CD4-positive, alpha-beta T cell treated with Interleukin-21 for 1 hour (primary cell): Measurements from ENCODE around the gene SLC22A3.
"Not testable (repeated sequence)": the region's sequence is repeated elsewhere in the genome, so short reads cannot be mapped to it uniquely, and the experiment has no call there.

Experiments used
- DNase-seq: peaks from one replicate; pipeline ENCODE4 v3.0.0-alpha.2; 2020

The SLC22A3 gene

GRCh38 chr6:160419488-160419887 lies 71.3 kb downstream of the SLC22A3 start:
- DNase-seq = no peak

- DNase-seq = no peak
Observed at GRCh38 chr6:160420253-160420968, 72.2 kb downstream of the SLC22A3 start.

DNA sequence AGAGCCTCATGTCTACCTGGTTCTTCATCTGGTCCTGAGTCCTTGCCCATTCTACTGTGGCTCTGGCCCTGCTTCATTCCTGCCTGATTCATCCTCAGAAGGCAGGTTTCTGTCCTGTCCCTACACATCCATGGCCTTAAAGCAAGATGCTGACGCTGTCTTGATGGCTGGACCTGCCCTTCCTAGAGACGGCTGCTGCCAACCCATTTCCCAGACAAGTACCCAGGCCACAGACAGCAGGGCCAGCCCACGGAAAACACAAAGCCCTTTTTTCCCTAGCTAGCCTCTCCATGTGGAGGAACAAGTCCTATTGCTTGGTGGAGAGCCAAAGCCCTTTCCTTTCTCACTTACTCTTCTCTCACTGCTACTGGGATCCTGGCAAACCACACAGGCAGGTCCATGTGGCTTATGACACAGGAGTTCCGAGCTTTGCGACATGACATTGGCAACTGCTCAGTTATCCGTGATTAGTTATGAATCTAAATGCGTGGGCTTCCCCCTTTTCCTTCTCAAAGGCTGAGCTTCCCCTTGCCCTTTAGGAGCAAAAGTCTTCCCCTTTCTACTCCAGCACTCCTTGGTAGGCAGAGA lies 72.9 kb downstream of the SLC22A3 start:
- DNase-seq = no peak

GRCh38 chr6:160421854-160422253 lies 73.7 kb downstream of the SLC22A3 start:
- no peak for DNase-seq

DNA sequence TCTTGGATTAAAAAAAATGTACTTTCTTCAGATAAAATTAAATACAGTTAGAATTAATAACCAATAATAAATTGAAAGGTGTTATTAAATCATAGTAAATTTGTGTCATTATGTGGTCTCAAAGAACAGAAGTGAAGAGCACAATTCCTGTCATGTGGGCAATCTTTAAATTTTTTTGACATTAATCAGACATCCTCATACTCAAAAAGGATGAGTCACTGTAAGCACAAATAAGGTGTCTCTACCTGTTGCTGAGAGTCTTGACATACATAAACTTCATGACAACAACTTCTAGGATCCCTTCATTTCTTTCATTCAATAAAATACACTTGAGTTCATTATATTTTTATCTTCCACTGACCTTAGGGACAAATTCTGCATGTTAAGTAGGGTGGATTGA lies 76.1 kb downstream of the SLC22A3 start:
- DNase-seq = no peak

GRCh38 chr6:160426136-160426535 lies 78.0 kb downstream of the SLC22A3 start:
- DNase-seq = no peak

DNA sequence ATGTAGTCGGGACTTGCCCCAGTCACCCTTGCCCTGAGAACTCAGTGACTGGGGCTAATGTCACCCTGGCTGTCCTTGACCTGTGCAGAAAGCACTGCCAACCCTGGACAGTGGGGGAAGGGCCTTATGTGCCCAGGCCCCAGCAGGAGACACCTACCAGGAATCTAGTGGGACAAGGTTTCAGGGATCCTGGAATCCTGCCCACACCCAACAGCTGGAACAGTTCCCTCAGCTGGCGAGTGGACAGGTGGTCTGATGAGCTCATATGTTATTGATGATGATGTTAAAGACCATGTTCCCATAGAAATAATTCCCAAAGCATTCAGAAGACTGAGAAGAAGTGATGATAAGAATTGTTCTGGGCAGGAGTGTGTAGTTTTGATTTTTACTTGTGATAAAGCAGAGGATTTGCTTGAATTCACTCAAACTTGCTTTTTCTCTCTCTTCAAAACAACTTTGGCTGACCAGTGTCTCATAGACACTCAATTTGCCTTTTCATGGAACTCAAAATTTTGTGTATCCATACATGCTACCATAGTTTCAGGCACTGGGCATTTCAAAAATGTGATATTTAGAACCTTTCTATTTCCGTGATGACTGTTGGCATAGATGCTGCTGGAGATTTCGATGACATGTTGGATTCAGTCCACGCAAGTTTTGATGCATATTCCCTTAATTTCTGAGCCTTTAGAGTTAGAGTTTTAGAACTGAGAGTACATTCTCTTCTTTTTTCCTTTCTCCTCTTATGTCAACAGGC lies 79.3 kb downstream of the SLC22A3 start:
- DNase-seq = no peak

GRCh38 chr6:160428069-160428430 lies 79.9 kb downstream of the SLC22A3 start:
- DNase-seq = no peak

- no peak for DNase-seq
Observed at GRCh38 chr6:160428818-160429619, 80.8 kb downstream of the SLC22A3 start.

GRCh38 chr6:160429620-160429895 lies 81.4 kb downstream of the SLC22A3 start:
- no peak for DNase-seq

DNA sequence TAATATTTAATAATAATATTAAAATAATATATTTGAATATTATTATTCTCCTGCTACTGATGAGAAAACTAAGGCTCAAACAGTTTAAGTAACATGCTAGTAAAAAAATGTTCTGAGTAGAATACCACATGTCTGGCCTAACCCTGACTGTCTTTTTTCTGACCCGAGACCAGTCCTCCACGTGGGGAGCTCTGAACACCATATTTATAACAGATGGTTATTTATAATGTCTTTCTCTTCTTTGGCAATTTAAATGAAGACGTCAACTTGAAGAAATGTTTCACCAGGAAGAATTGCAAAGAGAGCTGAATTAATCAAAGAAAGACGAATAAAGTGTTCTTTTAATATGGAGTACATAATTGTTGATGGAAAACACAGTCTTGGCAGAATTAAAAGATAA lies 82.0 kb downstream of the SLC22A3 start:
- DNase-seq = no peak

- no peak for DNase-seq
Observed at GRCh38 chr6:160430751-160431150, 82.6 kb downstream of the SLC22A3 start.

GRCh38 chr6:160431226-160431625 lies 83.0 kb downstream of the SLC22A3 start:
- no peak for DNase-seq

DNA sequence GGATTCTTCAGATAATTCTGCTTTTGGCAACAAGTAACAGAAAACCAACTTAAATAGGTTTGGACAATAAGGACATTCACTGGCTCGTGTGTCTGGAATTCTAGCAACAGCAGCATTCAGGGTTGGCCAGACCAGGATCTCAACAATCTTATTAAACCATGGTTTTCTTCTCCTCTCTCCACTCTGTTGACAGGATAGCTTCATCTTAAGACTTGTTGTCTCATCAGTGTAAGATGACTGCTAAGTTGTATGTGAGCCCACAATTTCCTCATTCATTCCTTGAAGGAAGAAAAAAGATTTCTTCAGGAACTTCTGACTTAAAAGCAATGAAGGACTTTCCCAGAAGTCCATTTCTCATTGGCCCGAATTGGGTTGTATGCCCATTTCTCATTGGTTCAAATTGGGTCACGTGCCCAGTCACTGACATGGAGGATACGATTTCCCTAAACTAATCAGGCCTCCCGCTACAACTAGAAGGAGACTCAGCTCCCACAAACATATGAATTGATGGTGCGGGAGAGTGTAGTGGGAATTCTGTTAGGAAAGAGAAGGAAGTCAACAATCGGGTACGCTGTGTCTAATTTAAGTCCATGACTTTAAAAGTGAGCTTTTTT lies 83.7 kb downstream of the SLC22A3 start:
- DNase-seq = no peak

DNA sequence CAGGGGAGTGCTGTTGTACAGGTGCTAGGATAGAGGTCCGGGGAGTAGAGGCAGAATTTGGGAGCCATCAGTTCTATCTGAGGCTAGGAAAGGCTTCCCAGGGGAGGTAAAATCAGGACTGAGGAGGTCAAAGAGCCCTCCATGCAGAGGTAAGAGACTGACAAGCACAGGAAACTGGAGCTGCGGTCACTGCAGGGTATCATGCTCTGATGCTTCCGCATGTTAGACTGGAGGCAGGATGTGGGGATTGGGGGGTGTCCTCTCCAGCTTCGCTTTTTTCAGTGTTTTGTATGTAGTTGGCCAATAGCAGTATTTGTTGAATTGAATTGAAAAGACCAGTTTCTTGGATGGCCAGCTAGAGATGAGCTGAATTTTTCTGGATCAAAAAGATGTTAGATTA lies 87.8 kb downstream of the SLC22A3 start:
- DNase-seq = no peak

DNA sequence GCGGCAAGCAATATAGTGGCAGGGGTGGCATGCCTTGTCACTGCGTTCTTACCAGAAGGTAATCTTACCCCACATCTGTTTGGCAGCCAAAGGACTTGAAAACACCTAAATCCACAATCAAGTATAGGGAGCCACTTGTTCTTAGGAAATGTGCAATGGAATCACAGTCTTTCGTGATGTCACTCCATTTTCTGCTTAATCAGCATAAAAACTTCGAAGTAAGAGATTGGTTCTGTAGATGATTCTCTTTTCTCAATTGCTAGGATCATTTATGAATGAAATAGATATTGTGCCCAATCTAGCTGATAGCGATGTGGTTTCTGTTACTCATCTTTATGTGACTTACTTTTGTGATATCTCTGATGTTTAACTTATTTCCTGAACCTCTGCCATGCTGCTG lies 89.0 kb downstream of the SLC22A3 start:
- DNase-seq = no peak

- no peak for DNase-seq
Observed at GRCh38 chr6:160437775-160438174, 89.6 kb downstream of the SLC22A3 start.

- no peak for DNase-seq
Observed at GRCh38 chr6:160438481-160438880, 90.3 kb downstream of the SLC22A3 start.

- no peak for DNase-seq
Observed at GRCh38 chr6:160439751-160440150, 91.6 kb downstream of the SLC22A3 start.

DNA sequence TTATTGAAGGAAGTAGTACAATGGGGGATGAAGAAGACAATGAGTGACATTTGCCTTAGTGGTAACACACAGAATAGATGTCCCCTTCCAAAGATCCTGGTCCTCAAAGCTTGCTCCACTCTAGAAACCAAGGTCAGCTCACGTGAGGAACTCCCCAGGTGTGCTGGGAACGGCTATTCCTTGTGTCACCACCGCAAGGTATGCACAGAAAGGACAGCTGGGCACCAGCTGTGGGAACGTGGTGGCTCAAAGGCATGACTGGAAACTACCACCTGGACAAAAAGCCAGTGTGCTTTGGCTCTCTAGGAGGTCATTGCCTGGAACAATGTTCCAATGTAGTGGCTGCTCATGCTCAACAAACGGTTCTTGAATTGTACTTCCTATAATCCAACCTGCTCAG lies 94.0 kb downstream of the SLC22A3 start:
- no peak for DNase-seq

DNA sequence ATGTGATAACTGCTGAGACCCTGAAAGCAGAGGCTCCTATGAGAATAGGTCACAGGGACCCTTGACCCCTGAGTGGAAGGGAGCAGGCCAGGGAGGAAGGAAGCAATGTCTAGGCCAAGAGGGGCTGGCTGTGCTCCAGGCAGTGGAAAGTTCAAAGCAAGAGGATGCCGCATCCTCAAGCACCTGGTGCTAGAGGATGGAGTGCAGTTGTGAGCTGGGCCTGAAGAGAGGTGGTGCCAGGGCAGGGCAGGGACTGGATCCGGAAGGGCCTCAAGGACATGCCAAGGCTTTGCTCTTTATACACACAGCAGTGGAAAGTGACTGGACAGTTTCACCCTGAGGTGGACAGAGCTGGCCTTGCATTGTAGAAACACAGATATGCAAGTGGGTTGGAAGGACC lies 97.0 kb downstream of the SLC22A3 start:
- DNase-seq = no peak

- DNase-seq = no peak
Observed at GRCh38 chr6:160447350-160447749, 99.2 kb downstream of the SLC22A3 start.

GRCh38 chr6:160449787-160450186 lies 101.6 kb downstream of the SLC22A3 start:
- DNase-seq = not testable (repeated sequence)
